PC-9 (cell line): ENCODE data around the gene PPP1R18. TPM values are rescaled to one million over a fixed set of nuclear protein-coding genes. Genes with fewer than 3 reads are reported as not detected.

Experiments
- BruUV-seq: library from RNA; stranded (reverse); fragments of 400-500 nt; replicated peaks from 2 replicates; lab custom pipeline; 2021; lab: Mats Ljungman, UMichigan
- CTCF ChIA-PET: fragments of 300-600 bp; sonication (Branson Sonifier 250); formaldehyde crosslinking; loops from one replicate; lab custom pipeline; 2022; ENCODE audit warnings: antibody characterized with exemption; lab: Charles Lee
- POLR2A ChIA-PET: fragments of 300-600 bp; sonication (Branson Sonifier 250); formaldehyde crosslinking; loops from one replicate; lab custom pipeline; 2022; ENCODE audit warnings: antibody characterized with exemption; ENCODE audit not compliant: unreplicated experiment; lab: Charles Lee
- DNase-seq, 2 experiments: peaks; one replicate each; pipeline versions ENCODE4 v3.0.0 to v3.0.0-alpha.2; 2015 to 2022; ENCODE audit warnings: mixed read lengths in 1 of 2
- H2AFZ ChIP-seq: fragments of 200-600 bp; sonication (generic); 2 replicates; pipeline ENCODE4 v1.8.1; 2017; ENCODE audit warnings: antibody characterized with exemption
- H3F3A ChIP-seq: fragments of 200-600 bp; sonication (generic); 2 replicates; pipeline ENCODE4 v1.8.1; 2017; ENCODE audit warnings: antibody characterized with exemption, mild to moderate bottlenecking, low read depth; ENCODE audit not compliant: insufficient read depth
- H3K27ac ChIP-seq: fragments of 200-600 bp; sonication (generic); 2 replicates; pipeline ENCODE4 v1.6.1; 2016; ENCODE audit warnings: mixed run types
- H3K27me3 ChIP-seq: fragments of 200-600 bp; sonication (generic); 2 replicates; pipeline ENCODE4 v1.6.1; 2016; ENCODE audit warnings: low read depth, mixed run types; ENCODE audit not compliant: insufficient read depth
- H3K36me3 ChIP-seq: fragments of 200-600 bp; sonication (generic); 2 replicates; pipeline ENCODE4 v1.6.1; 2016; ENCODE audit warnings: low read depth, mixed run types
- H3K4me1 ChIP-seq: fragments of 200-600 bp; sonication (generic); replicated peaks from 2 replicates; pipeline ENCODE4 v1.6.1; 2016; ENCODE audit warnings: mixed run types; ENCODE audit not compliant: insufficient read depth
- H3K4me2 ChIP-seq: fragments of 200-600 bp; sonication (generic); 2 replicates; pipeline ENCODE4 v1.6.1; 2017; ENCODE audit warnings: mixed run types
- H3K4me3 ChIP-seq: fragments of 200-600 bp; sonication (generic); 2 replicates; pipeline ENCODE4 v1.6.1; 2016; ENCODE audit warnings: mixed run types
- H3K79me2 ChIP-seq: fragments of 200-600 bp; sonication (generic); 2 replicates; pipeline ENCODE4 v1.6.1; 2017; ENCODE audit warnings: low read depth, mixed run types
- H3K9me2 ChIP-seq: fragments of 200-600 bp; sonication (generic); 2 replicates; pipeline ENCODE4 v1.8.1; 2017; ENCODE audit warnings: mild to moderate bottlenecking; ENCODE audit not compliant: insufficient read depth
- H3K9me3 ChIP-seq: fragments of 200-600 bp; sonication (generic); 2 replicates; pipeline ENCODE4 v1.8.1; 2016; ENCODE audit warnings: low read depth; ENCODE audit not compliant: insufficient read depth
- H4K20me1 ChIP-seq: fragments of 200-600 bp; sonication (generic); 2 replicates; pipeline ENCODE4 v1.8.1; 2017; ENCODE audit not compliant: insufficient read depth
- CTCF ChIP-seq: fragments of 200-600 bp; sonication (generic); conservative IDR thresholded peaks from 2 replicates; pipeline ENCODE4 v1.6.1; 2017; ENCODE audit warnings: mixed run types, antibody characterized with exemption, mild to moderate bottlenecking, moderate library complexity
- EZH2 ChIP-seq: fragments of 200-600 bp; sonication (generic); IDR thresholded peaks from 2 replicates; pipeline ENCODE4 v1.8.0; 2017; ENCODE audit warnings: antibody characterized with exemption, low read depth
- intact Hi-C: fragments of 100-400 bp; cut with micrococcal nuclease; formaldehyde crosslinking; loops from one replicate; pipeline ENCODE4 v1.10.0; 2022; ENCODE audit not compliant: unreplicated experiment
- total RNA-seq: library from RNA; stranded (reverse); gene quantifications from 2 replicates; pipeline ENCODE4 v1.2.3, GENCODE V29; 2021

Gene PPP1R18
- total RNA-seq, 1 experiment from 2014 or later = 68.6 TPM

DNA sequence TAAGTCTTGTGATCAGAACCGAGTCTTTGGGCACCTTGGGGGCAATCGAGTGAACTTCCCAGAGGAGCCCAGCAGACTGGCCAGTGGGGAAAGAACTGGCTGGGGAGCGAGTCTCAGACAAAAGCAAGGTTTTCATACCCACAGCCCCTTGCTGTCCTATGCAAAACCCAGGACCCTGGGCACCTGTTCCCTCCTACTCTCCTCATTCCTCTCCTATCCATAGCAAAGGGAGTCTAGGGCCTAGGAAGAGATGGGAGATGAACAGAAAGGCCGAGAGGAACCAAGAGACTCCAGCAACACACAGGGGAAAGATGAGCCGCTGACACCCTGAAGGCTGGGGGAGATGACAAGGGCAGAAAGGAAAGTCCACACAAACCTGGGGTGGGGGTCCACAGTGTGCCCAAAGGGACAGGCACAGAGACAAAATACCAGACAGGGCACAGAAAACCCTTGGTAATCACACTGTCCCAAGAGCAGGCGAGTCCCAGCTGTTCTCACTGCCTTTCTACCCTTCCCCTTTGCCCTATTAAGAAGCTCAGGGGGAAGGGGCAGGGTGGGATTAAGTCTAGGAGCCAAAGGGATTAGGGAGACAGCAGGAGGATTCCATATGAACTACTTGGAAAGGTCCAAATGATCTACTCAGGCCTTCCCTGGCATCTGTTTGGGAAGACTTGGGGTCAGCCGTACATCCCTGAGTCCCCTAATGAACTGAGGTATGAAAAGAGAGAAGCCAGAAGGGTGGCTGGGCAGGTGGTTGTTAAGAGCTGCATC is 6.5 kb downstream of the PPP1R18 start:
- H4K20me1 ChIP-seq = no peaks in the 10 kb centered on the region
- peaks cover 48% of the 10 kb centered on the region for H3K79me2 ChIP-seq
- H3K36me3 ChIP-seq = no peaks in the 10 kb centered on the region
- no peaks in the 10 kb centered on the region for H3K27me3 ChIP-seq
- H3F3A ChIP-seq = peaks cover 64% of the 10 kb centered on the region
- TF ChIP-seq CTCF (no peak), EZH2 (no peak)
- H3K9me2 ChIP-seq = no peaks in the 10 kb centered on the region
- ChIA-PET CTCF (interaction anchor here (0.6 kb wide), 2 partner anchors 196 to 613 kb away, joined by 3 to 4 read pairs; partner anchors contain the start of gene PPP1R11), POLR2A (interaction anchor here (0.6 kb wide), 1 partner anchor 37 kb away, joined by 3 read pairs; the partner anchor contains the start of gene MDC1)
- H2AFZ ChIP-seq = no peak overlapping the region
- H3K4me3 ChIP-seq = no peak overlapping the region
- no peak overlapping the region for H3K27ac ChIP-seq
- H3K4me1 ChIP-seq = peaks cover 33% of the 10 kb centered on the region
- BruUV-seq = no TSS peak
- intact Hi-C loops = loop anchor here (1.0 kb wide), 2 partner anchors 42 to 197 kb away; no protein-coding TSS in a partner anchor
- no peak overlapping the region for H3K4me2 ChIP-seq
- H3K9me3 ChIP-seq = no peaks in the 10 kb centered on the region
- no peak for DNase-seq

DNA sequence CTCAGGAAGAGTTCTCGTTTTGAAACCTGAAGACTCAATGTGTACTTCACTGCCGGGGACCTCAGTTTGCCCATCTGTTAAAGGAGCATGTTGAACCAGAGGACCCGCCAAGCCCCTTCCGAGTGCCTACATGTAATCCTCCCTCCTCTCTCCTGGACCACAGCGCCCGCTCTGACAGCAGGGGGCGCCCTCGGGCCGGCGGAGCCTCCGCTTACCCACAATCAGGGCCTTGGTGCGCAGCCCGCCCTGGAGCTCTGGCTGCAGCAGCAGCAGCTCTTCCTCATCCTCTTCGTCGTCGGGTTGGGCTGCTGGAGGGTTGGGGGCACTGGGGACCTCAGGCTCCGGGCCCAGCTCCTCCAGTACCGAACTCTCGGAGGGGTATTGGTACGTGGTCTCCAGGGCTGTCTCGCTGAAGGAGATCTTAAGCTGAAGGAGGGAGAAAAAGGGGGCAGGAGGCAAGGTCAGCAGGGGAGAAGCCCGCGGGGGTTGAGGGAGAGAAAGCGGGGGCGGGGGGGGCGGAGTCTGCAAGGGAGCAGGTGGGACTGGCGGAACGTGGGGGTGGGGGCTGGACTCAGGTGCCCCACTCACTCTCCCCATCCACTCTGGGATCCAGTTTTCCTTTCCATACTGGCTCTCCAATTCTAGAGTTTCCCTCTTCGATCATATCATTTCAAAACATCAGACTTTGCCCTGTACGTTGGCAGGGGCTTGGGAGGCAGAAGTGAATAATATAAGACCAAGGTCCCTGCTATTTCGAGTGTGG is 7.3 kb downstream of the PPP1R18 start:
- ChIA-PET CTCF (interaction anchor here (0.6 to 1.0 kb wide), 6 partner anchors 38 to 242 kb away, joined by 3 to 6 read pairs (median 4); partner anchors contain the start of gene MDC1), POLR2A (interaction anchor here (0.6 to 0.8 kb wide), 2 partner anchors 19 to 38 kb away, joined by 3 to 34 read pairs; partner anchors contain the start of gene MDC1)
- H2AFZ ChIP-seq = no peak overlapping the region
- no peak overlapping the region for H3K4me3 ChIP-seq
- H3K36me3 ChIP-seq = no peaks in the 10 kb centered on the region
- H3F3A ChIP-seq = peaks cover 63% of the 10 kb centered on the region
- no peak overlapping the region for H3K27ac ChIP-seq
- no peaks in the 10 kb centered on the region for H3K9me2 ChIP-seq
- intact Hi-C loops = loop anchor here (1.0 kb wide), 2 partner anchors 43 to 198 kb away; no protein-coding TSS in a partner anchor
- peak; percentile 94 for TF ChIP-seq CTCF
- TF ChIP-seq EZH2 = no peak
- BruUV-seq = no TSS peak
- H3K4me2 ChIP-seq = 0 out of 2 replicates have a peak overlapping the region, but pooled peaks have one; percentile 3
- H3K9me3 ChIP-seq = no peaks in the 10 kb centered on the region
- peaks cover 40% of the 10 kb centered on the region for H3K79me2 ChIP-seq
- DNase-seq = peak in 1 of 2 experiments; percentile 74
- no peaks in the 10 kb centered on the region for H3K27me3 ChIP-seq
- no peaks in the 10 kb centered on the region for H4K20me1 ChIP-seq
- peaks cover 30% of the 10 kb centered on the region for H3K4me1 ChIP-seq

DNA sequence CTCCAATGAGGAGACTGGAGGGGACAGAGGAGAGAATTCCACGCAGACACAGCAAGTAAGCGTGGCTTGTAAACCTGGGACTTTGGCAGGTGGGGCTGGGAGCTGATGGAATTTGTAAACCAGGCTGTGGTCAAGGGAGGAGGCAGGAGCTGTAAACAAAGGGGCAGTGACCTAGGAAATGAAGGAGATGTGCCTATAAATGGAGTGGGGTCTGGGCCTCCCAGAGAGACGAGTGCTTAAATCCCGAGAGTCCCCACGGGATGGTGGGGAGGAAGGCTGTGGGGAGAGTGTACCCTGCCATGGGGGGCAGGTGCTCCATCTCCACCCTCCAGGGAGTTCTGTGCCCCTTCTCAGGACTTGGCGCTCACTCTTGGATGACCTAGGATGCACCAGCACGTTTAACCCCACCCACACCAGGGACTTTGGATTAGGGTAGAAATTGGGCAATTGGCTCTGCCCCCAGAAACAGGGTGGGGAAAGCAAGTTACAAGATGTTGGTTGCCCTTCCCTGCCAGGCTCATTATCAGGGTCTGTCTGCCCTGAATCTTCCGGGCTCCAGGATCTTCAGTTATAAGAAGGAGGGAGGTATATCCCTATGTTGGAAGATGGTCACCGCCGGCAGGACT is 9.7 kb downstream of the PPP1R18 start:
- no peak overlapping the region for H3K27ac ChIP-seq
- H3K4me2 ChIP-seq = no peak overlapping the region
- H3K27me3 ChIP-seq = no peaks in the 10 kb centered on the region
- BruUV-seq = no TSS peak
- DNase-seq = no peak
- peaks cover 18% of the 10 kb centered on the region for H3K4me1 ChIP-seq
- no peaks in the 10 kb centered on the region for H3K9me3 ChIP-seq
- no peak overlapping the region for H3K4me3 ChIP-seq
- ChIA-PET CTCF (interaction anchor here (0.5 kb wide), 1 partner anchor 165 kb away, joined by 3 read pairs; no protein-coding TSS in a partner anchor), POLR2A (no interaction called here)
- peaks cover 35% of the 10 kb centered on the region for H3K79me2 ChIP-seq
- H3K36me3 ChIP-seq = no peaks in the 10 kb centered on the region
- H2AFZ ChIP-seq = no peak overlapping the region
- TF ChIP-seq EZH2 (no peak), CTCF (no peak)
- intact Hi-C loops = no loop called here
- H3K9me2 ChIP-seq = no peaks in the 10 kb centered on the region
- H4K20me1 ChIP-seq = no peaks in the 10 kb centered on the region
- peaks cover 41% of the 10 kb centered on the region for H3F3A ChIP-seq
